LoVo (cell line): ENCODE results near the gene ATP11A.

Source experiments
- DNase-seq: peaks from one replicate; pipeline ENCODE4 v3.0.0-alpha.2; 2016; ENCODE audit warnings: low spot score

The ATP11A gene

GRCh38 chr13:112689303-112690245 lies at the start of gene ATP11A:
Gene ATP11A, plus strand, starts transcription at chr13:112690038. Its CDS starts 379 bp downstream, at chr13:112690417.
- peak; percentile 84 for DNase-seq

- DNase-seq = no peak
These were observed 48.3 kb upstream of the ATP11A start for GRCh38 chr13:112641456-112642089.

GRCh38 chr13:112642090-112642460 lies 47.8 kb upstream of the ATP11A start:
- no peak for DNase-seq

- no peak for DNase-seq
These were observed 45.9 kb upstream of the ATP11A start for GRCh38 chr13:112643759-112644459.

GRCh38 chr13:112645327-112645914 lies 44.4 kb upstream of the ATP11A start:
- DNase-seq = no peak

- DNase-seq = no peak
These were observed 42.6 kb upstream of the ATP11A start for GRCh38 chr13:112647256-112647655.

- no peak for DNase-seq
These were observed 41.7 kb upstream of the ATP11A start for GRCh38 chr13:112648101-112648500.

GRCh38 chr13:112648966-112649690 lies 40.7 kb upstream of the ATP11A start:
- no peak for DNase-seq

- no peak for DNase-seq
These were observed 38.5 kb upstream of the ATP11A start for GRCh38 chr13:112651311-112651710.

- DNase-seq = no peak
These were observed 37.9 kb upstream of the ATP11A start for GRCh38 chr13:112651750-112652511.

- no peak for DNase-seq
These were observed 37.2 kb upstream of the ATP11A start for GRCh38 chr13:112652512-112653070.

- DNase-seq = no peak
These were observed 36.8 kb upstream of the ATP11A start for GRCh38 chr13:112653071-112653470.

- DNase-seq = no peak
These were observed 33.9 kb upstream of the ATP11A start for GRCh38 chr13:112655913-112656312.

- DNase-seq = no peak
These were observed 31.9 kb upstream of the ATP11A start for GRCh38 chr13:112657850-112658445.

GRCh38 chr13:112658808-112659207 lies 31.0 kb upstream of the ATP11A start:
- DNase-seq = no peak

GRCh38 chr13:112661291-112661690 lies 28.5 kb upstream of the ATP11A start:
- DNase-seq = no peak

GRCh38 chr13:112664501-112665203 lies 25.2 kb upstream of the ATP11A start:
- no peak for DNase-seq

- DNase-seq = no peak
These were observed 20.9 kb upstream of the ATP11A start for GRCh38 chr13:112668924-112669323.

- no peak for DNase-seq
These were observed 19.8 kb upstream of the ATP11A start for GRCh38 chr13:112669881-112670499.
